ENCODE measurements around the gene CETP. TPM values are rescaled to one million over a fixed set of nuclear protein-coding genes. Genes with fewer than 3 reads are reported as not detected.

The CETP gene
- total and polyA plus RNA-seq, 2 of the 13 experiments (the other 11 are each of a cell fraction or from before 2014, with no cell fraction given): 0.31 to 9.8 TPM

- Histone ChIP-seq H3K4me1 (ENCODE audit: insufficient read depth, low read length) (peaks cover 51% of the 10 kb centered on the region), H3K27me3 (ENCODE audit: control insufficient read depth in 1 of 2, insufficient read depth in 2 of 2, low read length in 2 of 2) (no peaks in the 10 kb centered on the region), H3K9me3 (ENCODE audit: low read length) (no peaks in the 10 kb centered on the region), H3K4me2 (ENCODE audit: low read depth, low read length) (no peak overlapping the region), H3K79me2 (ENCODE audit: insufficient read depth, low read length) (no peaks in the 10 kb centered on the region), H3K9ac (ENCODE audit: insufficient read depth, low read depth, low read length) (no peak overlapping the region), H4K20me1 (ENCODE audit: insufficient read depth, low read length) (peaks cover 30% of the 10 kb centered on the region), H3K27ac (ENCODE audit: extremely low read length, insufficient read depth, low read length) (no peak overlapping the region), H2AFZ (ENCODE audit: low read length) (no peak overlapping the region), H3K36me3 (replicated peaks in 1 of 2; ENCODE audit: control insufficient read depth in 1 of 2, insufficient read depth in 2 of 2, low read length in 2 of 2) (peaks cover 20 to 40% of the 10 kb centered on the region in 2 experiments), H3K4me3 (replicated peaks in 1 of 3; ENCODE audit: insufficient read depth in 1 of 3, low read depth in 2 of 3, low read length in 3 of 3) (no peak overlapping the region)
- BruUV-seq (replicated peaks): no TSS peak
- in situ Hi-C loops (cut with HindIII; ENCODE audit: extremely low pct_ligation_motif_present, low pct_unique_long_range_greater_than_20kb): no loop called here
- POLR2A ChIA-PET: interaction anchor here (0.9 to 5.2 kb wide), 11 partner anchors 9 to 339 kb away, joined by 3 to 39 read pairs (median 5); partner anchors contain the start of gene HERPUD1
- intact Hi-C loops (cut with micrococcal nuclease; ENCODE audit: unreplicated experiment): no loop called here
- WGBS (ENCODE audit: low lambda C conversion rate): 78% methylated on average over 12 of the region's 12 CpGs
- DNase-seq (ENCODE audit: low spot score): no peak
- no peak for ATAC-seq
- no peak for FAIRE-seq
- CTCF ChIA-PET (ENCODE audit: low intra/inter-chr PET ratio, low total read pairs): no interaction called here
- TF ChIP-seq ZSCAN30 (CRISPR knock-in tag; IDR thresholded peaks at IDR 0.05) (0 out of 2 replicates have a peak, but pooled peaks have one; percentile 6), HNRNPK (IDR thresholded peaks at IDR 0.05; ENCODE audit: low read depth, low read length, poor library complexity, severe bottlenecking) (peak; percentile 8), PAX8 (CRISPR knock-in tag; IDR thresholded peaks at IDR 0.05; ENCODE audit: borderline replicate concordance) (no peak), FIP1L1 (IDR thresholded peaks at IDR 0.05; ENCODE audit: borderline replicate concordance, insufficient read depth, low read depth, low read length) (no peak), ZNF496 (CRISPR knock-in tag; IDR thresholded peaks at IDR 0.05; ENCODE audit: insufficient replicate concordance) (no peak), ZNF557 (CRISPR knock-in tag; IDR thresholded peaks at IDR 0.05) (no peak), NR2F1 (CRISPR knock-in tag; IDR thresholded peaks at IDR 0.05) (no peak; a peak in 1 of 4 replicates), ZNF841 (CRISPR knock-in tag; IDR thresholded peaks at IDR 0.05; ENCODE audit: borderline replicate concordance) (no peak), POLR2AphosphoS5 (IDR thresholded peaks at IDR 0.05; ENCODE audit: low read depth, low read length) (0 out of 2 replicates have a peak, but pooled peaks have one; percentile 13), ZNF780A (CRISPR knock-in tag; IDR thresholded peaks at IDR 0.05) (no peak), ZBTB7A (CRISPR knock-in tag; IDR thresholded peaks at IDR 0.05) (no peak), NFAT5 (CRISPR knock-in tag; IDR thresholded peaks at IDR 0.05) (no peak), DR1 (CRISPR knock-in tag; IDR thresholded peaks at IDR 0.05) (no peak), MED1 (CRISPR knock-in tag; IDR thresholded peaks at IDR 0.05) (peak; percentile 16; the same call in 1 of the 2 replicates)
- TF ChIP-seq, protein P1, sequence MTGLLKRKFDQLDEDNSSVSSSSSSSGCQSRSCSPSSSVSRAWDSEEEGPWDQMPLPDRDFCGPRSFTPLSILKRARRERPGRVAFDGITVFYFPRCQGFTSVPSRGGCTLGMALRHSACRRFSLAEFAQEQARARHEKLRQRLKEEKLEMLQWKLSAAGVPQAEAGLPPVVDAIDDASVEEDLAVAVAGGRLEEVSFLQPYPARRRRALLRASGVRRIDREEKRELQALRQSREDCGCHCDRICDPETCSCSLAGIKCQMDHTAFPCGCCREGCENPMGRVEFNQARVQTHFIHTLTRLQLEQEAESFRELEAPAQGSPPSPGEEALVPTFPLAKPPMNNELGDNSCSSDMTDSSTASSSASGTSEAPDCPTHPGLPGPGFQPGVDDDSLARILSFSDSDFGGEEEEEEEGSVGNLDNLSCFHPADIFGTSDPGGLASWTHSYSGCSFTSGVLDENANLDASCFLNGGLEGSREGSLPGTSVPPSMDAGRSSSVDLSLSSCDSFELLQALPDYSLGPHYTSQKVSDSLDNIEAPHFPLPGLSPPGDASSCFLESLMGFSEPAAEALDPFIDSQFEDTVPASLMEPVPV (CRISPR knock-in tag; IDR thresholded peaks at IDR 0.05): no peak
Observed at GRCh38 chr16:56945847-56946527, 15.8 kb upstream of the CETP start.
